T-helper 2 cell (primary cell): ENCODE data around the gene PDXP.

Source experiments
- DNase-seq, 5 experiments: peaks; one replicate each; pipeline versions ENCODE4 v3.0.0 to v3.0.0-alpha.2; 2012 to 2022

Gene PDXP

GRCh38 chr22:37697538-37697835, 39.0 kb downstream of the PDXP start:
- DNase-seq = no peak

DNA sequence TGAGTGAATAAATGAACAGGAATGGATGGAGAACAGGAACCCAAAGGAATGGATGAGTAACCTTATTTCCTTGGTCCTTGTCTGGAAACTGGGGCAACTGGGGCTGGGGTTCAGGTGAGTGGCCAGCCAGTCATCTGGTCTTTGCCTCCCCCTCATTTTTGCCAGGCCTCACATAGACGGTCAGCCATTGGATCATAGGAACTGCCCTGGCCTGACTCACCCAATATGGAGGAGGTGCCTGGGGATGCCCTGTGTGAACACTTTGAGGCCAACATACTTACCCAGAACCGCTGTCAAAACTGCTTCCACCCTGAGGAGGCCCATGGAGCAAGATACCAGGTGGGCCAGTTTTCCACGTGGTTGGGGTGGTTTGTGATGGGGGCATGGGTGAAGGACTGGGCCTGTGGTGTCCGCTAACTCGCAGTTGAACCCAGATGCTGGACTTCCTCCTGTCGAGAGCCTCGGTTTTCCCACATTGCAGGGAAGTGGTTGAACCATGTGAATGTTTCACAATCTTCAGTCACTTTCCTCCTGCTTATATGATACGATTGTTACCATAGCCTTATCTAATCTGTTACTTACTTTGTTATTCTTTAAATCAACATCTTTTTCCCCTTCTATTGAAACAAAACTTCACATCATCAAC, 42.7 kb downstream of the PDXP start:
- no peak for DNase-seq

DNA sequence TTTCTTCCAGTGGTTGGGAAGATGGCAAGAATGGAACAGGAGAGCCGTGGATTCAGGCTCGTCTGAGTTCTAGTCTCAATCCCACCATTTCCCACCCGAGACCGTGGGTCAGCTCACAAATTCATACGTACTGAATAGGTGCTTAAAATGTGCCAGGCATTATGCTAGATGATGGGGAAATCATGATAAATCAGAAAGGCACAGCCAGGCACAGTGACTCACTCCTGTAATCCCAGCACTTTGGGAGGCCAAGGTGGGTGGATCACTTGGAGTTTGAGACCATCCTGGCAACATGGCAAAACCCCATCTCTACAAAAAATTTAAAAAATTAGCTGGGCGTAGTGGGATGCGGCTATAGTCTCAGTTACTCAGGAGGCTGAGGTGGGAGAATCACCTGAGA, 45.4 kb downstream of the PDXP start:
- no peak for DNase-seq

DNA sequence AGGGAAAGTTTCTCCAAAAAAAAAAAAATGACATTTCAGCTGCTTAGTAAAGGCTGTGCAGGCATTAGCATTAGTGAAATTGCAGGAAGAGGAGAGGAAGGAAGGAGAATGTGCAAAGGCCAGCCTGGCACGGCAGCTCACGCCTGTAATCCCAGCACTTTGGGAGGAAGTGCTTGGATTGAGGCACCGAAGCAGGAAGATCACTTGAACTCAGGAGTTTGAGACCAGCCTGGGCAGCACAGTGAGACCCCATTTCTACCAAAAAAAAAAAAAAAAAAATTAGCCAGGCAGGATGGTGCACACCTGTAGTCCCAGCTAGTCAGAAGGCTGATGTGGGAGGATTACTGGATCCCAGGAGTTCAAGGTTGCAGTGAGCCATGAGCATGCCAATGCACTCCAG, 46.1 kb downstream of the PDXP start:
- DNase-seq = no peak

DNA sequence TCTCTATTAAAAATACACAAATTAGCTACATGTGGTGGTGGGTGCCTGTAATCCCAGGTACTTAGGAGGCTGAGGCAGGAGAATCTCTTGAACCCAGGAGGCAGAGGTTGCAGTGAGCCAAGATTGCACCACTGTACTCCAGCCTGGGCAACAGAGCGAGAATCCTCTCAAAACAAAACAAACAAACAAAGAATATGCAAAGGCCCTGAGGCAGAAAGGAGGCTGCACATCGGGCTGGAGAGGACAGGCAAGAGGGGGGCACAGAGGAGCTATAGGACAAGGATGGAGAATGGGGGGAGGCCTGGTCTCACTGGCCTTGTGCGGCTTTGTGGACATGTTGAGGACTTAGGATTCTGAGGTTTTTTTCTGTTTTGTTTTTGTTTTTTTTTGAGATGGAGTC, 46.7 kb downstream of the PDXP start:
- DNase-seq = no peak

- DNase-seq = no peak
These were observed 50.3 kb downstream of the PDXP start for GRCh38 chr22:37708580-37709444.

GRCh38 chr22:37709445-37709765, 50.9 kb downstream of the PDXP start:
- DNase-seq = no peak

DNA sequence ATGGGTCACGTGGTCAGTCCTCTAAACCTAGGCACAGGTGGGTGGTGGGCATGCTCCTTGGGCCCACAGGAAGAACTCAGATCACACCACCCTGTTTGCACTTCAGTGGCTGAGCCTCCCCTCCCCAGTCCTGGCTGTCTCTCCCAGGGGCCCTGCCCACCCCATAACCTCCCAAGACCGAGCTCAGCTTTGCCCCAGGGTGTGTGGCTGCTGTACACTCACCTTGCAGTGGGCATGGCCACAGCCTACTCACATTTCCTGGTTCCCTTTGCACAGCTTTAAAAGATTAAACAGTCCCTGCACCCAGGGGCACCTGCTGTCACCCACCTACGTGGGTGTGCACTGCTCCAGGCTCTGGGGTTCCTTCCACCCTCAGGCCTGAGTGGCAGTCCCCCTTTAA, 52.2 kb downstream of the PDXP start:
- no peak for DNase-seq

GRCh38 chr22:37711490-37711889, 53.0 kb downstream of the PDXP start:
- no peak for DNase-seq

GRCh38 chr22:37713761-37714160, 55.2 kb downstream of the PDXP start:
- no peak for DNase-seq

DNA sequence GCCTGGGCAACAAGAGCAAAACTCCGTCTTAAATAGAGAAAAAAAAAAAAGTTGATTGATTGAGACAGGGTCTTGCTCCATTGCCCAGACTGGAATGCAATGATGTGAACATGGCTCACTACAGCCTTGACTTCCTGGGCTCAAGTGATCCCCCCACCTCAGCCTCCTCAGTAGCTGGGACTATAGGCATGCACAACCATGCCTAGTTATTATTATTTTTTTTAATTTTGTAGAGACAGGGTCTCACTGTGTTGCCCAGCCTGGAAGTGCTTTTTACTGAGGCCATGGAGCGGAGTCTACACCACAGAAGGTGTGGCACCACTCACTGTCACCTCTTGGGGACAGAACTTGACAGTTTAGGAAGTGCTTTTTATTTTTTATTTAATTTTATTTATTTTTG, 56.1 kb downstream of the PDXP start:
- no peak for DNase-seq

DNA sequence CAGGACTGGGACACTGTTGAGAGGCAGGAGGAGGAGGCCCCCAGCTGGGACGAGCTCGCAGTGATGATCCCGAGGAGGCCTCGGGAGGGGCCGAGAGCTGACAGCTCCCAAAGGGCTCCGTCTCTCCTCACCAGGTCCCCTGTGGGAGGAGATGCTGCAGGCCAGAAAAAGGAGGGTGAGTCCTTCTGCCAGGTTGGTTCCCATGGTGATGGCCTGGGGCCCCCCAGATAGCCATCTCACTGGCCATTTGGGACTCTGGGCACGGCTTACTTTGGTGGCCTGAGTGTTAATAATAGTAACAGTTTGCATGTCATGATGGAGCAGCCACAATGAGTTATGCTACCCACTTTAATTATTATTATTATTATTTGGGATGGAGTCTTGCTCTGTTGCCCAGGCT, 57.2 kb downstream of the PDXP start:
- no peak for DNase-seq
